ENCODE results near the gene TBX18. TPM values are rescaled to one million over a fixed set of nuclear protein-coding genes. Genes with fewer than 3 reads are reported as not detected.

TBX18 gene
- total RNA-seq, 1 experiment from 2014 or later: 0.15 TPM

GRCh38 chr6:84651583-84651982 lies 112.8 kb downstream of the TBX18 start:
- TF ChIP-seq ZNF232 (CRISPR knock-in tag; IDR thresholded peaks at IDR 0.05) (no peak), ZNF263 (CRISPR knock-in tag; IDR thresholded peaks at IDR 0.05; ENCODE audit: low read depth) (no peak), GTF2I (CRISPR knock-in tag; conservative IDR thresholded peaks at IDR 0.05) (no peak), CDX4 (CRISPR knock-in tag; IDR thresholded peaks at IDR 0.05; ENCODE audit: borderline replicate concordance) (no peak), MYBL2 (CRISPR knock-in tag; IDR thresholded peaks at IDR 0.05) (no peak), RELA (CRISPR knock-in tag; IDR thresholded peaks at IDR 0.05; ENCODE audit: borderline replicate concordance) (no peak)
- no peaks in the 10 kb centered on the region for H3K4me1 Mint-ChIP-seq
- no peaks in the 10 kb centered on the region for H3K36me3 Mint-ChIP-seq
- no peak overlapping the region for H3K4me3 Mint-ChIP-seq
- DNase-seq (ENCODE audit: low spot score): no peak
- no peaks in the 10 kb centered on the region; the same call in 1 of the 2 replicates for H3K27me3 Mint-ChIP-seq (ENCODE audit: low read depth)
- no peaks in the 10 kb centered on the region for H3K9me3 Mint-ChIP-seq
- ChIA-PET CTCF (no interaction called here), POLR2A (no interaction called here)
- no peak overlapping the region for H3K27ac Mint-ChIP-seq
- no peak for ATAC-seq

GRCh38 chr6:84648444-84648843 lies 116.0 kb downstream of the TBX18 start:
- ChIA-PET POLR2A (no interaction called here), CTCF (interaction anchor here (1.1 kb wide), 1 partner anchor 226 kb away, joined by 4 read pairs; no protein-coding TSS in a partner anchor)
- no peak for TF ChIP-seq GABPB1 (CRISPR knock-in tag; IDR thresholded peaks at IDR 0.05)
- no peak for TF ChIP-seq FOXP1 (CRISPR knock-in tag; IDR thresholded peaks at IDR 0.05; ENCODE audit: borderline replicate concordance)
- TF ChIP-seq ZNF423 (CRISPR knock-in tag; IDR thresholded peaks at IDR 0.05): no peak
- no peak for TF ChIP-seq KAT7 (CRISPR knock-in tag; IDR thresholded peaks at IDR 0.05; ENCODE audit: borderline replicate concordance)
- no peak for TF ChIP-seq ZNF317 (CRISPR knock-in tag; IDR thresholded peaks at IDR 0.05; ENCODE audit: borderline replicate concordance, low read depth)
- no peak for TF ChIP-seq CTCF (IDR thresholded peaks at IDR 0.05)
- TF ChIP-seq RORB (CRISPR knock-in tag; IDR thresholded peaks at IDR 0.05): no peak
- TF ChIP-seq ZNF219 (CRISPR knock-in tag; IDR thresholded peaks at IDR 0.05; ENCODE audit: borderline replicate concordance): no peak
- Mint-ChIP-seq H3K27me3 (ENCODE audit: low read depth) (no peaks in the 10 kb centered on the region; the same call in 1 of the 2 replicates), H3K9me3 (no peaks in the 10 kb centered on the region), H3K4me1 (no peaks in the 10 kb centered on the region), H3K4me3 (no peak overlapping the region), H3K27ac (no peak overlapping the region), H3K36me3 (no peaks in the 10 kb centered on the region)
- DNase-seq (ENCODE audit: low spot score): no peak
- peak; percentile 60 for ATAC-seq

GRCh38 chr6:84645563-84646266 lies 118.7 kb downstream of the TBX18 start:
- Mint-ChIP-seq H3K4me3 (no peak overlapping the region), H3K4me1 (no peaks in the 10 kb centered on the region), H3K27ac (no peak overlapping the region), H3K36me3 (no peaks in the 10 kb centered on the region), H3K27me3 (ENCODE audit: low read depth) (no peaks in the 10 kb centered on the region; the same call in 1 of the 2 replicates), H3K9me3 (no peaks in the 10 kb centered on the region)
- TF ChIP-seq ZNF671 (CRISPR knock-in tag; IDR thresholded peaks at IDR 0.05) (no peak), NR2C2 (CRISPR knock-in tag; IDR thresholded peaks at IDR 0.05) (no peak)
- ATAC-seq (no peak), DNase-seq (ENCODE audit: low spot score) (no peak)
- POLR2A ChIA-PET: no interaction called here
- CTCF ChIA-PET: interaction anchor here (2.0 kb wide), 1 partner anchor 223 kb away, joined by 5 read pairs; no protein-coding TSS in a partner anchor

- no peaks in the 10 kb centered on the region; the same call in 1 of the 2 replicates for H3K27me3 Mint-ChIP-seq (ENCODE audit: low read depth)
- ChIA-PET CTCF (interaction anchor here (2.0 kb wide), 1 partner anchor 223 kb away, joined by 5 read pairs; no protein-coding TSS in a partner anchor), POLR2A (no interaction called here)
- H3K4me1 Mint-ChIP-seq: no peaks in the 10 kb centered on the region
- no peak for DNase-seq (ENCODE audit: low spot score)
- H3K4me3 Mint-ChIP-seq: no peak overlapping the region
- no peak overlapping the region for H3K27ac Mint-ChIP-seq
- ATAC-seq: no peak
- H3K36me3 Mint-ChIP-seq: no peaks in the 10 kb centered on the region
- H3K9me3 Mint-ChIP-seq: no peaks in the 10 kb centered on the region
- TF ChIP-seq JAZF1 (CRISPR knock-in tag; IDR thresholded peaks at IDR 0.05) (no peak), ZNF263 (CRISPR knock-in tag; IDR thresholded peaks at IDR 0.05; ENCODE audit: low read depth) (no peak), PREB (CRISPR knock-in tag; IDR thresholded peaks at IDR 0.05; ENCODE audit: borderline replicate concordance) (no peak), ETV6 (CRISPR knock-in tag; IDR thresholded peaks at IDR 0.05) (no peak), GRHL2 (CRISPR knock-in tag; IDR thresholded peaks at IDR 0.05; ENCODE audit: insufficient replicate concordance, severe bottlenecking) (no peak), EMX1 (CRISPR knock-in tag; IDR thresholded peaks at IDR 0.05) (no peak), ZNF121 (CRISPR knock-in tag; IDR thresholded peaks at IDR 0.05) (no peak), SMAD3 (CRISPR knock-in tag; IDR thresholded peaks at IDR 0.05; ENCODE audit: borderline replicate concordance) (no peak), CDX4 (CRISPR knock-in tag; IDR thresholded peaks at IDR 0.05; ENCODE audit: borderline replicate concordance) (no peak)
Observed at GRCh38 chr6:84645000-84645399, 119.4 kb downstream of the TBX18 start.

All from WTC11 (cell line).